Esophagus muscularis mucosa (tissue), 4 donors: ENCODE measurements around the gene PLD1. TPM values are rescaled to one million over a fixed set of nuclear protein-coding genes. Genes with fewer than 3 reads are reported as not detected.

Experiments used
- DNase-seq: peaks from one replicate; pipeline ENCODE4 v3.0.0-alpha.2; 2017; ENCODE audit errors: extremely low spot score
- H3K27ac ChIP-seq, 4 donors: fragments of 200-600 bp; sonication (generic); replicated peaks in 1 of 4; 1 replicate in 3 of 4; 2 replicates in 1 of 4; pipeline ENCODE4 v1.5.1; 2016 to 2019; ENCODE audit warnings: mild to moderate bottlenecking in 1 of 4
- H3K27me3 ChIP-seq, 4 donors: fragments of 200-600 bp; sonication (generic); one replicate each; pipeline versions ENCODE4 v1.5.1 to v1.6.0; 2016 to 2019
- H3K36me3 ChIP-seq, 4 donors: fragments of 200-600 bp; sonication (generic); one replicate each; pipeline ENCODE4 v1.5.1; 2016 to 2019
- H3K4me1 ChIP-seq, 4 donors: fragments of 200-600 bp; sonication (generic); one replicate each; pipeline ENCODE4 v1.5.1; 2016 to 2019
- H3K4me3 ChIP-seq, 4 donors: fragments of 200-600 bp; sonication (generic); 1 replicate in 2 of 4; 2 replicates in 2 of 4; pipeline ENCODE4 v1.5.1; 2016 to 2019; ENCODE audit warnings: mild to moderate bottlenecking in 4 of 4, moderate library complexity in 1 of 4
- H3K9me3 ChIP-seq, 4 donors: fragments of 200-600 bp; sonication (generic); 1 replicate in 3 of 4; 2 replicates in 1 of 4; pipeline ENCODE4 v1.5.1; 2016 to 2019
- CTCF ChIP-seq, 3 experiments: fragments of 200-600 bp in 2 of 3; fragments of 450-650 bp in 1 of 3; sonication (generic) in 2 of 3; IDR thresholded peaks; one replicate each; pipeline ENCODE4 v1.5.1; 2017 to 2019; ENCODE audit warnings: antibody characterized with exemption in 3 of 3, mild to moderate bottlenecking in 2 of 3, moderate library complexity in 1 of 3
- EP300 ChIP-seq: sonication (generic); formaldehyde crosslinking; IDR thresholded peaks from one replicate; pipeline ENCODE4 v1.6.1; 2017; ENCODE audit warnings: antibody characterized with exemption
- POLR2A ChIP-seq: fragments of 450-650 bp; IDR thresholded peaks from one replicate; pipeline ENCODE4 v1.6.1; 2017; ENCODE audit warnings: antibody characterized with exemption, moderate library complexity, mild to moderate bottlenecking, low read depth
- POLR2AphosphoS5 ChIP-seq, 2 donors: sonication (generic); formaldehyde crosslinking; IDR thresholded peaks; one replicate each; pipeline ENCODE4 v1.6.1; 2017; ENCODE audit warnings: antibody characterized with exemption in 2 of 2
- WGBS: methylation state at CpG from one replicate; pipeline ENCODE4 v1.1.5; 2018; 5-methylcytosine and 5-hydroxymethylcytosine counted together
- intact Hi-C: fragments of 100-400 bp; cut with DNase I; formaldehyde crosslinking; loops from one replicate; pipeline ENCODE4 v1.15.1; 2023
- total RNA-seq, 4 donors: library from RNA; depleted of rRNA; stranded (reverse); fragments of >200 nt; gene quantifications; one replicate each; pipeline versions ENCODE4 v1.1.0 to v1.2.1, GENCODE V29; 2016

Gene PLD1
- total RNA-seq, 4 donors from 2014 or later, result 12.4 to 21.1 (median 18.5) TPM

GRCh38 chr3:171835116-171835515 is 24.8 kb upstream of the PLD1 start:
- no peaks in the 10 kb centered on the region for H3K27me3 ChIP-seq

GRCh38 chr3:171834461-171834801 is 24.1 kb upstream of the PLD1 start:
- H3K4me3 ChIP-seq, result no peak overlapping the region
- no peaks in the 10 kb centered on the region for H3K36me3 ChIP-seq
- intact Hi-C loops, result loop anchor here (2.0 to 5.0 kb wide), 2 partner anchors 62 to 188 kb away; no protein-coding TSS in a partner anchor
- H3K4me1 ChIP-seq, result peaks cover 43 to 53% (median 45%) of the 10 kb centered on the region in 4 donors
- no peaks in the 10 kb centered on the region for H3K27me3 ChIP-seq
- WGBS, result 92% methylated on average over 5 of the region's 5 CpGs
- H3K9me3 ChIP-seq, result no peaks in the 10 kb centered on the region
- no peak for TF ChIP-seq EP300
- TF ChIP-seq CTCF (IDR thresholded peaks at IDR 0.05), result no peak
- TF ChIP-seq POLR2AphosphoS5 (IDR thresholded peaks at IDR 0.05), result no peak
- TF ChIP-seq POLR2A, result no peak
- H3K27ac ChIP-seq, result peak overlapping the region in 3 of 4 donors; percentile 21 to 29 (median 24)
- DNase-seq, result no peak

More at GRCh38 chr3:171835116-171835515, 24.8 kb upstream of the PLD1 start:
- WGBS, result 72% methylated on average over 5 of the region's 5 CpGs
- Histone ChIP-seq H3K27ac (no peak overlapping the region), H3K4me3 (no peak overlapping the region), H3K9me3 (no peaks in the 10 kb centered on the region), H3K36me3 (no peaks in the 10 kb centered on the region), H3K4me1 (peaks cover 36 to 46% (median 39%) of the 10 kb centered on the region in 4 donors)
- no peak for DNase-seq
- intact Hi-C loops, result loop anchor here (2.0 kb wide), 1 partner anchor 188 kb away; no protein-coding TSS in a partner anchor
- TF ChIP-seq POLR2AphosphoS5 (IDR thresholded peaks at IDR 0.05) (no peak), EP300 (no peak), POLR2A (no peak), CTCF (IDR thresholded peaks at IDR 0.05) (no peak)

GRCh38 chr3:171833789-171834460 is 23.6 kb upstream of the PLD1 start:
- peak overlapping the region in 3 of 4 donors; percentile 21 to 29 (median 24) for H3K27ac ChIP-seq
- no peak overlapping the region for H3K4me3 ChIP-seq
- no peaks in the 10 kb centered on the region for H3K27me3 ChIP-seq
- intact Hi-C loops, result loop anchor here (2.0 to 5.0 kb wide), 2 partner anchors 62 to 187 kb away; no protein-coding TSS in a partner anchor
- peaks cover 47 to 56% (median 48%) of the 10 kb centered on the region in 4 donors for H3K4me1 ChIP-seq
- no peaks in the 10 kb centered on the region for H3K9me3 ChIP-seq
- 35% methylated on average over 3 of the region's 3 CpGs for WGBS
- no peaks in the 10 kb centered on the region for H3K36me3 ChIP-seq
- DNase-seq, result no peak
- TF ChIP-seq POLR2A (no peak), CTCF (IDR thresholded peaks at IDR 0.05) (peak; percentile 36 to 51 (median 37)), EP300 (no peak), POLR2AphosphoS5 (IDR thresholded peaks at IDR 0.05) (no peak)

GRCh38 chr3:171832989-171833388 is 22.7 kb upstream of the PLD1 start:
- TF ChIP-seq POLR2AphosphoS5 (IDR thresholded peaks at IDR 0.05), result no peak
- no peak for TF ChIP-seq POLR2A
- no peak for TF ChIP-seq CTCF (IDR thresholded peaks at IDR 0.05)
- TF ChIP-seq EP300, result no peak
- 70% methylated on average over 5 of the region's 5 CpGs for WGBS
- H3K9me3 ChIP-seq, result no peaks in the 10 kb centered on the region
- H3K27me3 ChIP-seq, result no peaks in the 10 kb centered on the region
- peak overlapping the region in 1 of 4 donors; percentile 1 for H3K27ac ChIP-seq
- H3K4me3 ChIP-seq, result no peak overlapping the region
- no peaks in the 10 kb centered on the region for H3K36me3 ChIP-seq
- H3K4me1 ChIP-seq, result peaks cover 40 to 49% (median 42%) of the 10 kb centered on the region in 4 donors
- no peak for DNase-seq
- intact Hi-C loops, result loop anchor here (5.0 kb wide), 1 partner anchor 61 kb away; no protein-coding TSS in a partner anchor
